ENCODE data around the gene SARS2. TPM values are rescaled to one million over a fixed set of nuclear protein-coding genes. Genes with fewer than 3 reads are reported as not detected.

Gene SARS2
- total and polyA plus RNA-seq, 12 donors = 9.1 to 116 (median 35.4) TPM

DNA sequence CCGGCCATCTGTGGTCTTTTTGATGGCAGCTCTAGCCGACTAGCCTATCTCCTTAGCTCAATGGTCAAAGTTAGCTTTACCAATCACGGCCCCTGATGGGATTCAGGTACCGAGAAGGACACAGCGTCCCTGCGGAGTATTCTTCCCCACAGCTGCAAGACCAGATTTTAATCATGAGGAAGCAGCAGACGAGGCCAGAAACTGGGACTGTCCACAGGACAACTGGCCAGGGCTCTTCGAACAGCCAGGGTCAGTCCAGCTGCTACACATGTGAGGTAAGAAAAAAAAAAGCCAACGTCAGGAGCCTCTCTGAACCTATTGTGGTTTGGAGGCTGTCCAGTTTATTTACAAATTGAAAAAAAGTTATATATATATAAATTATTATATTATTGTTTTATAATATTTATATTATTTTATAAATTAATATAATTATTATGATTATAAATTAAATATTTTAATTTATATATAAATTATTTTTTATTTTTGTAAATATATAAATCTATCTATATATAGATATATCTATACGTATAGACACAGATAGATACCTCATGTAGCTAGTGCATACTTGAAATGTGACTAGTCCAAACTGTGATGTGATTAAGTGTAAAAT, 63.3 kb downstream of the SARS2 start:
- TF ChIP-seq, protein P1, sequence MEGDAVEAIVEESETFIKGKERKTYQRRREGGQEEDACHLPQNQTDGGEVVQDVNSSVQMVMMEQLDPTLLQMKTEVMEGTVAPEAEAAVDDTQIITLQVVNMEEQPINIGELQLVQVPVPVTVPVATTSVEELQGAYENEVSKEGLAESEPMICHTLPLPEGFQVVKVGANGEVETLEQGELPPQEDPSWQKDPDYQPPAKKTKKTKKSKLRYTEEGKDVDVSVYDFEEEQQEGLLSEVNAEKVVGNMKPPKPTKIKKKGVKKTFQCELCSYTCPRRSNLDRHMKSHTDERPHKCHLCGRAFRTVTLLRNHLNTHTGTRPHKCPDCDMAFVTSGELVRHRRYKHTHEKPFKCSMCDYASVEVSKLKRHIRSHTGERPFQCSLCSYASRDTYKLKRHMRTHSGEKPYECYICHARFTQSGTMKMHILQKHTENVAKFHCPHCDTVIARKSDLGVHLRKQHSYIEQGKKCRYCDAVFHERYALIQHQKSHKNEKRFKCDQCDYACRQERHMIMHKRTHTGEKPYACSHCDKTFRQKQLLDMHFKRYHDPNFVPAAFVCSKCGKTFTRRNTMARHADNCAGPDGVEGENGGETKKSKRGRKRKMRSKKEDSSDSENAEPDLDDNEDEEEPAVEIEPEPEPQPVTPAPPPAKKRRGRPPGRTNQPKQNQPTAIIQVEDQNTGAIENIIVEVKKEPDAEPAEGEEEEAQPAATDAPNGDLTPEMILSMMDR (IDR thresholded peaks at IDR 0.05) = no peak
- no peak for TF ChIP-seq POLR2A (IDR thresholded peaks at IDR 0.05)
- H3K36me3 ChIP-seq (replicated peaks in 1 of 2) = no peaks in the 10 kb centered on the region
- peaks cover 13 to 22% of the 10 kb centered on the region in 2 donors for H3K4me1 ChIP-seq (replicated peaks in 1 of 2)
- DNase-seq = no peak
- H3K4me3 ChIP-seq = no peak overlapping the region
- WGBS, 4 donors = 76 to 85% (median 85%) methylated on average over 10 of the region's 10 CpGs
- H3K9me3 ChIP-seq (replicated peaks in 1 of 3) = no peaks in the 10 kb centered on the region
- H3K27me3 ChIP-seq = no peaks in the 10 kb centered on the region
- H3K27ac ChIP-seq = no peak overlapping the region
- intact Hi-C loops (cut with DNase I) = no loop called here

Other genes starting within 250 kb of the SARS2 start
- gene CAPN12, start 186.3 kb downstream of the SARS2 start, total RNA-seq = 1 to 10 TPM in 5 of 9 donors, under 1 TPM in 3, not detected in 1; 0.39 to 5.0 (median 3.3) TPM
- gene CAPN12, start 186.3 kb downstream of the SARS2 start, polyA plus RNA-seq = 10 to 100 TPM in 2 of 3 donors, under 1 TPM in 1; 0.68 to 23.1 (median 11.2) TPM
- not detected for gene LGALS7, start 157.2 kb downstream of the SARS2 start, total RNA-seq
- gene LGALS7, start 157.2 kb downstream of the SARS2 start, polyA plus RNA-seq = not detected
- under 1 TPM in 1 of 9 donors, not detected in 8; 0.33 TPM for gene LGALS7B, start 141.6 kb downstream of the SARS2 start, total RNA-seq
- 1 to 10 TPM in 1 of 3 donors, not detected in 2; 1.0 TPM for gene LGALS7B, start 141.6 kb downstream of the SARS2 start, polyA plus RNA-seq
- 1 to 10 TPM in 2 of 9 donors, under 1 TPM in 2, not detected in 5; 0.30 to 3.1 (median 1.4) TPM for gene LGALS4, start 117.8 kb downstream of the SARS2 start, total RNA-seq
- gene LGALS4, start 117.8 kb downstream of the SARS2 start, polyA plus RNA-seq = 1 to 10 TPM in 2 of 3 donors, under 1 TPM in 1; 0.64 to 4.5 (median 1.5) TPM
- gene ECH1, start 99.0 kb downstream of the SARS2 start, total RNA-seq = 100 to 1,000 TPM; 161 to 570 (median 425) TPM
- 100 to 1,000 TPM; 308 to 701 (median 481) TPM for gene ECH1, start 99.0 kb downstream of the SARS2 start, polyA plus RNA-seq
- 100 to 1,000 TPM; 133 to 295 (median 200) TPM for gene HNRNPL, start 80.8 kb downstream of the SARS2 start, total RNA-seq
- gene HNRNPL, start 80.8 kb downstream of the SARS2 start, polyA plus RNA-seq = 100 to 1,000 TPM; 195 to 241 (median 220) TPM
- gene RINL, start 52.5 kb downstream of the SARS2 start, total RNA-seq = 10 to 100 TPM in 1 of 9 donors, 1 to 10 TPM in 7, under 1 TPM in 1; 0.54 to 11.4 (median 4.8) TPM
- gene RINL, start 52.5 kb downstream of the SARS2 start, polyA plus RNA-seq = 10 to 100 TPM in 1 of 3 donors, 1 to 10 TPM in 2; 5.6 to 24.1 (median 7.1) TPM
- 100 to 1,000 TPM in 4 of 9 donors, 10 to 100 TPM in 5; 46.4 to 145 (median 70.4) TPM for gene SIRT2, start 31.1 kb downstream of the SARS2 start, total RNA-seq
- 10 to 100 TPM; 50.3 to 79.4 (median 51.1) TPM for gene SIRT2, start 31.1 kb downstream of the SARS2 start, polyA plus RNA-seq
- 10 to 100 TPM; 17.2 to 51.6 (median 29.3) TPM for gene NFKBIB, start 30.8 kb downstream of the SARS2 start, total RNA-seq
- gene NFKBIB, start 30.8 kb downstream of the SARS2 start, polyA plus RNA-seq = 10 to 100 TPM; 12.4 to 73.0 (median 36.1) TPM
- gene CCER2, start 18.6 kb downstream of the SARS2 start, total RNA-seq = under 1 TPM in 3 of 9 donors, not detected in 6; 0.44 to 0.54 (median 0.47) TPM
- gene CCER2, start 18.6 kb downstream of the SARS2 start, polyA plus RNA-seq = 1 to 10 TPM in 2 of 3 donors, under 1 TPM in 1; 0.15 to 4.4 (median 2.4) TPM
- gene MRPS12, start 181 bp upstream of the SARS2 start, total RNA-seq = 10 to 100 TPM; 38.2 to 64.4 (median 45.2) TPM
- 10 to 100 TPM; 14.6 to 27.0 (median 22.4) TPM for gene MRPS12, start 181 bp upstream of the SARS2 start, polyA plus RNA-seq
- 10 to 100 TPM in 4 of 9 donors, 1 to 10 TPM in 5; 4.1 to 18.7 (median 9.7) TPM for gene FBXO17, start 45.0 kb upstream of the SARS2 start, total RNA-seq
- 10 to 100 TPM in 1 of 3 donors, 1 to 10 TPM in 2; 4.7 to 12.1 (median 9.2) TPM for gene FBXO17, start 45.0 kb upstream of the SARS2 start, polyA plus RNA-seq
- 10 to 100 TPM in 2 of 9 donors, 1 to 10 TPM in 7; 1.8 to 17.2 (median 3.6) TPM for gene FBXO27, start 101.8 kb upstream of the SARS2 start, total RNA-seq
- gene FBXO27, start 101.8 kb upstream of the SARS2 start, polyA plus RNA-seq = 1 to 10 TPM; 1.1 to 2.3 (median 2.0) TPM
- gene ACP7, start 153.6 kb upstream of the SARS2 start, total RNA-seq = not detected
- gene ACP7, start 153.6 kb upstream of the SARS2 start, polyA plus RNA-seq = not detected
- 10 to 100 TPM in 8 of 9 donors, 1 to 10 TPM in 1; 7.5 to 61.0 (median 20.1) TPM for gene PAK4, start 195.0 kb upstream of the SARS2 start, total RNA-seq
- 10 to 100 TPM in 2 of 3 donors, 1 to 10 TPM in 1; 7.2 to 33.1 (median 27.5) TPM for gene PAK4, start 195.0 kb upstream of the SARS2 start, polyA plus RNA-seq

All from adrenal gland (tissue), 12 donors.